ENCODE results near the gene ZDHHC1. TPM values are rescaled to one million over a fixed set of nuclear protein-coding genes. Genes with fewer than 3 reads are reported as not detected.

The ZDHHC1 gene
- total RNA-seq, 2 donors from 2014 or later = 7.9 to 8.7 TPM

GRCh38 chr16:67391424-67392300, 24.6 kb downstream of the ZDHHC1 start:
- Histone ChIP-seq H3K36me3 (no peaks in the 10 kb centered on the region), H3K4me3 (no peak overlapping the region), H3K27me3 (peaks cover 7% of the 10 kb centered on the region), H3K4me1 (peaks cover 19% of the 10 kb centered on the region), H3K9ac (ENCODE audit: low read depth in 2 of 2, low read length in 2 of 2) (peak overlapping the region in 1 of 2 donors; percentile 67), H3K27ac (no peak overlapping the region), H3K9me3 (no peaks in the 10 kb centered on the region)
- no peak for TF ChIP-seq CTCF (IDR thresholded peaks at IDR 0.05)
- no peak for DNase-seq
- intact Hi-C loops (cut with DNase I) = loop anchor here (10.0 kb wide), 1 partner anchor 47 kb away; no protein-coding TSS in a partner anchor

GRCh38 chr16:67390816-67391423, 25.4 kb downstream of the ZDHHC1 start:
- H3K27ac ChIP-seq = no peak overlapping the region
- H3K4me1 ChIP-seq = peaks cover 13% of the 10 kb centered on the region
- H3K36me3 ChIP-seq = no peaks in the 10 kb centered on the region
- no peak for TF ChIP-seq CTCF (IDR thresholded peaks at IDR 0.05)
- no peak overlapping the region for H3K9ac ChIP-seq (ENCODE audit: low read depth in 2 of 2, low read length in 2 of 2)
- no peak for DNase-seq
- H3K9me3 ChIP-seq = no peaks in the 10 kb centered on the region
- intact Hi-C loops (cut with DNase I) = loop anchor here (10.0 kb wide), 1 partner anchor 46 kb away; no protein-coding TSS in a partner anchor
- H3K4me3 ChIP-seq = no peak overlapping the region
- H3K27me3 ChIP-seq = peaks cover 7% of the 10 kb centered on the region

- Histone ChIP-seq H3K4me1 (peaks cover 12% of the 10 kb centered on the region), H3K27ac (no peak overlapping the region), H3K9me3 (no peaks in the 10 kb centered on the region), H3K4me3 (no peak overlapping the region), H3K36me3 (no peaks in the 10 kb centered on the region), H3K27me3 (peaks cover 7% of the 10 kb centered on the region), H3K9ac (ENCODE audit: low read depth in 2 of 2, low read length in 2 of 2) (no peak overlapping the region)
- DNase-seq = no peak
- intact Hi-C loops (cut with DNase I) = loop anchor here (10.0 kb wide), 1 partner anchor 45 kb away; no protein-coding TSS in a partner anchor
- no peak for TF ChIP-seq CTCF (IDR thresholded peaks at IDR 0.05)
Observed at GRCh38 chr16:67389911-67390815, 26.1 kb downstream of the ZDHHC1 start.

DNA sequence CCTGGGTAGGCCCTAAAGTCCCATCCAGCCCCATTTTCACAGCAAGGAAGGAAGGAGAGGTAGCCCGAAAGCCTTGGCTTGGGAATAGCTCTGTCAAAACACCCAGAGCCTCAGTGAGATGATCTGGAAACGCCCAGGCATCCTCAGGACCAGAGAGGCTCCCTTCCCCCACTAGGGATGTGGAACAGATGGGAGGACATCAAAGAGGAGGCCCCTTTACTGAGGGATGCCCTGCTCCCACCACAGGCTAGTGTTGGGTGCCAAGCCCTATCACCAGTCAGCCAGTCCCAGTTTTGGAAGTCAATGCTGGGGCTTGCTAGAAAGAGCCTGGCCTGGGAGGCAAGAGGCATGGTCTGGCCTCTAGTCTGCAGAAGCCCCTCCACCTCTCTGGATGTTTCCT, 27.7 kb downstream of the ZDHHC1 start:
- no peaks in the 10 kb centered on the region for H3K36me3 ChIP-seq
- no peak for TF ChIP-seq CTCF (IDR thresholded peaks at IDR 0.05)
- H3K27me3 ChIP-seq = peaks cover under 1% of the 10 kb centered on the region
- H3K4me1 ChIP-seq = peaks cover 6% of the 10 kb centered on the region
- H3K4me3 ChIP-seq = no peak overlapping the region
- no peak overlapping the region for H3K9ac ChIP-seq (ENCODE audit: low read depth in 2 of 2, low read length in 2 of 2)
- no peak for DNase-seq
- H3K9me3 ChIP-seq = no peaks in the 10 kb centered on the region
- H3K27ac ChIP-seq = no peak overlapping the region
- intact Hi-C loops (cut with DNase I) = no loop called here

GRCh38 chr16:67388191-67388590, 28.1 kb downstream of the ZDHHC1 start:
- no peak for DNase-seq
- no peaks in the 10 kb centered on the region for H3K36me3 ChIP-seq
- H3K27ac ChIP-seq = no peak overlapping the region
- no peak for TF ChIP-seq CTCF (IDR thresholded peaks at IDR 0.05)
- no peaks in the 10 kb centered on the region for H3K9me3 ChIP-seq
- no peak overlapping the region for H3K9ac ChIP-seq (ENCODE audit: low read depth in 2 of 2, low read length in 2 of 2)
- peaks cover 5% of the 10 kb centered on the region for H3K4me1 ChIP-seq
- intact Hi-C loops (cut with DNase I) = no loop called here
- H3K4me3 ChIP-seq = no peak overlapping the region
- H3K27me3 ChIP-seq = no peaks in the 10 kb centered on the region
